Astrocyte of the spinal cord (primary cell): ENCODE data around the gene ATF6B.
"Not testable (repeated sequence)": the region's sequence is repeated elsewhere in the genome, so short reads cannot be mapped to it uniquely, and the experiment has no call there.

Source experiments
- DNase-seq: peaks from one replicate; pipeline ENCODE4 v3.0.0; 2011; ENCODE audit warnings: low read depth, low spot score
- H3K4me3 ChIP-seq: 2 replicates; pipeline ENCODE4 v1.5.1; 2011; ENCODE audit warnings: low read depth, mild to moderate bottlenecking, low read length, moderate library complexity
- CTCF ChIP-seq: IDR thresholded peaks from 2 replicates; pipeline ENCODE4 v1.5.1; 2012; ENCODE audit warnings: low read depth, mild to moderate bottlenecking, low read length, inconsistent platforms
- in situ Hi-C: cut with HindIII; loops from 2 replicates; pipeline ENCODE4 v1.10.0; 2017; ENCODE audit warnings: low sequenced_read_pairs

The ATF6B gene

GRCh38 chr6:32108094-32108627 lies 19.9 kb downstream of the ATF6B start:
- in situ Hi-C loops, result no loop called here
- no peak for TF ChIP-seq CTCF
- no peak overlapping the region for H3K4me3 ChIP-seq
- no peak for DNase-seq

GRCh38 chr6:32107406-32107805 lies 20.6 kb downstream of the ATF6B start:
- no peak overlapping the region for H3K4me3 ChIP-seq
- TF ChIP-seq CTCF, result no peak
- in situ Hi-C loops, result no loop called here
- no peak for DNase-seq

GRCh38 chr6:32105433-32105832 lies 22.6 kb downstream of the ATF6B start:
- in situ Hi-C loops, result no loop called here
- no peak for DNase-seq

GRCh38 chr6:32102255-32102654 lies 25.8 kb downstream of the ATF6B start:
- TF ChIP-seq CTCF, result no peak
- no peak overlapping the region for H3K4me3 ChIP-seq
- DNase-seq, result no peak
- in situ Hi-C loops, result no loop called here

More at GRCh38 chr6:32105433-32105832, 22.6 kb downstream of the ATF6B start:
- no peak overlapping the region for H3K4me3 ChIP-seq
- no peak for TF ChIP-seq CTCF

- in situ Hi-C loops, H3K4me3 ChIP-seq, DNase-seq: not testable (repeated sequence)
Observed at GRCh38 chr6:32100251-32100650, 27.8 kb downstream of the ATF6B start.

- DNase-seq, result no peak
- H3K4me3 ChIP-seq, result no peak overlapping the region
- in situ Hi-C loops, result no loop called here
- no peak for TF ChIP-seq CTCF
Observed at GRCh38 chr6:32097364-32097763, 30.7 kb downstream of the ATF6B start.

GRCh38 chr6:32096394-32097258 lies 31.4 kb downstream of the ATF6B start:
- H3K4me3 ChIP-seq, result no peak overlapping the region
- no peak for DNase-seq
- no peak for TF ChIP-seq CTCF
- in situ Hi-C loops, result no loop called here
